IPS DF 19.7 (cell line): ENCODE data around the gene GORASP1.

Experiments used
- DNase-seq: peaks from one replicate; pipeline ENCODE4 v3.0.0-alpha.2; 2013; ENCODE audit warnings: low read depth, low spot score

The GORASP1 gene

GRCh38 chr3:39125841-39126500 is 18.5 kb upstream of the GORASP1 start:
- DNase-seq, result no peak

DNA sequence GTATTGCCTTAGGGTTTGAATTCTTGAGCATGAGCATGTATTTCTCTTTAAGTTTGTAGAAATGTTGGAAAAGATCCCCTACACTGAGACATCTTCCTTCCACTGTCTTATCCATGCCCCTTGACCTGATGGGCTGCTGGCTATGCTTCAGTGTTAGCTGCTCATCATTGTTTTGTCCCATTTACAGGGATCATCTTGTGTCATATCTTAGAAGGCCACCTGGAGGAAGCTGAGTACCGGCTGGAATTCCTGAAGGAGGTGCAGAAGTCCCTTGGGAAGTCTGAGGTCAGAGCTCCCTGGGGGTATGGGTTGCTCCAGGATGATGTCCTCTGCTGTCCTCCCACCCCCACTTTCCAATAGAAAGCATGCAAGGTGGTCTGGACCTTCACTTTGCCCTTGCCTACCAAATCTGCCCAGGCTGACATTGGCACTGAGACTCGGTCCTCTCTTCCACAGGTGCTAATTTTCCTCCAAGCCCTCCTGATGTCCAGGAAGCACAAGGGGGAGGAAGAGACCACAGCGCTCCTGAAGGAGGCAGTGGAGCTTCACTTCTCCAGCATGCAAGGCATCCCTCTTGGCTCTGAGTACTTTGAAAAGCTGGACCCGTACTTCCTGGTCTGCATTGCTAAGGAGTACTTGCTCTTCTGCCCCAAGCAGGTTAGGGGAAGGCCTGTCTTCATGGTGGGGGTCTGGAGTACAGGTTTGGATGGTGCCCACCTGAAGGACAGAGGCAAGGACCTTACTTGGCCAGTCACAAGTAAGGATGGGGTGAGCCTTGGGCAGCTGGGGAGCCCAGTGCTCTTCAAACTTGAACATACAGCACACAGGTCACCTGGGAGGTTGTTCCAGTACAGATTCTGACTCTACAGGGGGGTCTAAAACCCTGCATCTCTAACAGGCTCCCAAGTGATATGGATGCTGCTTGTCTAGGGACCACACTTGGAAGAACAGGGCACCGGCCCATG is 17.7 kb upstream of the GORASP1 start:
- DNase-seq, result no peak

- no peak for DNase-seq
These were observed 15.4 kb upstream of the GORASP1 start for GRCh38 chr3:39122813-39123212.

- no peak for DNase-seq
These were observed 14.2 kb upstream of the GORASP1 start for GRCh38 chr3:39121621-39122020.

GRCh38 chr3:39118931-39119660 is 11.7 kb upstream of the GORASP1 start:
- DNase-seq, result no peak

- no peak for DNase-seq
These were observed 10.7 kb upstream of the GORASP1 start for GRCh38 chr3:39118079-39118478.

DNA sequence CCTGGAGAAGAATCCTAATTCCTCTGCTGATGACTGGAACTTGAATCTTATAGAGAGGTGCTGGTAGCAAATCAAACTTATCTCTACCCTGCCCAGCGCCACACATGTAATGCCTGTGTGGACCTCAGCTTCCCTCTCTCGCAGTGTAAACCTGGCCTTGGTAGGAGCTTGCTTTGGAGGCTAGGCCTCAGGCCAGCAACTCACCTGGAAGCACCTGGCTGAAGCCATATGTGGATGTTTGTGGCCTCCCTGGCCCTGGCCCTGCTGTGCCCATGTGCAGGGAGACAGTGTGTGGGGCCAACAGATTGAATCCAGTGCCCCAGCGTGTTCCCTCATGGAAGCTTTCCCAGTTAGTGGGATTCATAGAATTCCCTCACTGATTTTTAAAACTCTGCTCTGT is 8.4 kb upstream of the GORASP1 start:
- no peak for DNase-seq

GRCh38 chr3:39114456-39114855 is 7.0 kb upstream of the GORASP1 start:
- DNase-seq, result no peak

DNA sequence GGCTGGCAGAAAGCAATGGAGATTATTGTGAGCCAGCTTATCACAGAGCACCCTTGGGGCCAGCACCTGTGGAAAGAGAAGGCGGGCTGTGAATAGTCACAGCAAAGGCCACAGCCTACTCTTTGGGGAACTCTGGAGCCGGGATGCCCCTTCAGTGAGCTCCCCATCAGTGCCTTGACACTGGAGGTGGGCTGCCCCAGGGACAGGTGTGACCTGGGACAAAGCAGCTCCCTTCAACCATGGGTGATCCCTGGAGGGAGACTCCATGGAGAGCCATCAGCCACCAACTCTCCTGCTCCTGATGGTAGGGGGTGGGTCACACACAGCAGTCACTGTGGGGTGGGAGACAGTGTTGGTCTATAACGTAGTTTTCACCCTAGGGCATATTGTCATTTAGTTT is 5.9 kb upstream of the GORASP1 start:
- DNase-seq, result no peak

- no peak for DNase-seq
These were observed 5.1 kb upstream of the GORASP1 start for GRCh38 chr3:39112535-39112934.

DNA sequence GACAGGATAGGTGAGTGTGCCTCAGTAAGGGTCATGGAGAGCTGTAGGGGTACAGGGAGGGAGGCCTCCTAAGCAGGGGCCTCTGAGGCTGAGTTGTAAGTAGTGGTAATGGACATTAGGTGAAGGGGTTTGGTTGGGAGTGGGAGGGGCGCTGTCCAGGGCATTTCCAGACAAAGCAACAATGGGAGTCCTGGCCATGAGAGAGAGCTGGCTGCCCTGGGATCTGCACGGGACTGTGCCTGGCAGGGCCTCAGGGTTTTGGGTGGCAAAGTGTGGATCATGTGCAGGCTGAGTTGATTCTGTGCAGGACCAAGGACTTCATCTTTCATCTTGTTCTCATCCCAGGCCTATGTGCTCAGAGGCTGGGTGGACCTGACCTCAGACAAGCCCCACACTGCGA is 4.7 kb upstream of the GORASP1 start:
- no peak for DNase-seq

DNA sequence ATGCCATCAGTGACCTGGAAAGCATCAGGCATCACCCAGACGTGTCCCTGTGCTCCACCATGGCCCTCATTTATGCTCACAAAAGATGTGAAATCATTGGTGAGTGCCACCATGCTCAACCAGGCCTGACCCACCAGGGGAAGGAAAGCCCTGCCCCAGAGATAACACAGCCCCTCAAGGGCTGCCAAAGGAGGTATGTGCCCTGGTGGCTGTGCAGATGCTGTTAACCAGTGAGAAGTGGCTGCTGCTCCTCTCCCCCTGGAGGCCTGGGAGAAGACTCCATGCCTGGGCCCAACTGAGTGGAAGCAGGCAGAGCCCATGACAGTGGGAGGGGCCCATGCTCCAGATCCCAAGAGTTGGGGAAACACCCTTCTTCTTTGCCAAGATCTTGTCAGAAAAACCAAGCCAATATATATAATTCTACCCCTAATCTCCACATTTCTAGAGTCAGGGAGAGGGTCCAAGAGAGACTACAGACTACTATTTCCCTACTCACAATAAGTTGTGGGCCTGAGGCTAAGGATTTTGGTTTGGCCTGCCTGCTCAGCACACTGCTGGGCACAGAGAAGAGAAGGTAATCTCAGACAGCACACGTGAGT is 2.7 kb upstream of the GORASP1 start:
- DNase-seq, result no peak

- DNase-seq, result no peak
These were observed 1.7 kb upstream of the GORASP1 start for GRCh38 chr3:39109086-39109485.

DNA sequence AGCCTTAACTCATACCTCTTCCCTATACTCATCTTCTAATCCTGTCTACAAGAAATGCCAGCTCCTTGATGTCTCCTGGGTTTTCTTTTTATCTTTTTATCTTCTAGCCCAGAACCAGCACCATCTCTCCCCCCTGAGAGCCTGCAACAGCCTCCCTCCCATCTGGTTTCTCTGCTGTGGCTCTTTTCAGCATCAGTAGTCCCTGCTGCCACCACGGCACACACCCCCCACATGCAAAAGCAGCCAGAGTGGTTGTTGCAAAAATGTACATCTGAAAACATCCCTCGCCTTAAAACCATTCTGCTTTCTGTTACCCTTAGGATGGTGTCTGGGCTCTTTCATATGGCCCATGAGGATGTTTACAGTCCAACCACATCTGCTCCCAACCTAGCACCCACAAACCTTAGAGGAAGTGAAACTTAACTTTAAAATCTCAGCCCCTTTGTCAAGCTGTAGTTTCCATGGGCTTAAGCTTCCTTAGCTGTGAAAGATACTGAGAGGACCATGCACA is 828 bp upstream of the GORASP1 start:
- no peak for DNase-seq

- no peak for DNase-seq
These were observed 508 bp downstream of the GORASP1 start for GRCh38 chr3:39106851-39107387.

DNA sequence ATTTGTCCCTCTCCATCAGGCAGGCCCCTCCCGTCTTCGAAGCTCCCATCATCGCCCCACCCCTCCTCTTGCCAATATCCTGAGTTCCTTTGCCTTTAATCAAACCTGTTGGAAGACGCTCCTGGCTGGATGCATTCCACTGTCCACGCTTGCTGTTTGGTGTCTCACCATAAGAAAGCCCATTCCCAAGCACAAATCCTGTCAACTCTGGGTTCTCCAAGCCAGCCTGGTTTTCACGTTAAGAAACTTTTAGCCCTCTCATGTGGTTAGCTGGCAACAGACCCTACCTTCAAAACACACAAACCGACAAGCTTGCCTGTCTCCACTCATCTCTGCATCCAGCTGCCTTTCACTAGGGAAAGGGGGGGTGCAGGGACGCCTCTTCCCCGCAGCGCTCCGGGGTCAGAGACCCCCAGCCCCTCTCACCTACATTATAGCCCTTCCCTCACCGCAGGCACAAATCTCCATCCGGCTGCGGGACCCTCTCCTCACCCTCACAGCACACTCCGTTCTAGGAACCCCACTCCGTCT is 1.1 kb downstream of the GORASP1 start:
- DNase-seq, result no peak

DNA sequence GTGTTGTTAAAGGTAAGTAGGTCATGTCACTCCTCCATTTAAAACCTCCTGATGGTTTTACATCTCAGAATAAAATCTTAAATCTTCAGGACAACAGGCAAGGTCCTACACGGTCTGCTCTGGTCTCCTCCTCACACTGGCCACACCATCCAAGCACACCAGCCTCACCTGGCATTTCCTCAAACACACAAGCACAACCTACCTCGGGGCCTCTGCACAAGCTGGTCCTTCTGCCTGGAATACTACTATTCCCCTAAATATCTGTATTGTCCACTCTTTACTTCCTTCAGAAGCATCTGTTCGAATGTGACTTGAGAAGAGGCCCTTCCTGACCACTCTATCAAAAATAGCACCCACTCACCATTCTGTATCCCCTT is 1.8 kb downstream of the GORASP1 start:
- DNase-seq, result no peak

- no peak for DNase-seq
These were observed 2.3 kb downstream of the GORASP1 start for GRCh38 chr3:39104961-39105686.

DNA sequence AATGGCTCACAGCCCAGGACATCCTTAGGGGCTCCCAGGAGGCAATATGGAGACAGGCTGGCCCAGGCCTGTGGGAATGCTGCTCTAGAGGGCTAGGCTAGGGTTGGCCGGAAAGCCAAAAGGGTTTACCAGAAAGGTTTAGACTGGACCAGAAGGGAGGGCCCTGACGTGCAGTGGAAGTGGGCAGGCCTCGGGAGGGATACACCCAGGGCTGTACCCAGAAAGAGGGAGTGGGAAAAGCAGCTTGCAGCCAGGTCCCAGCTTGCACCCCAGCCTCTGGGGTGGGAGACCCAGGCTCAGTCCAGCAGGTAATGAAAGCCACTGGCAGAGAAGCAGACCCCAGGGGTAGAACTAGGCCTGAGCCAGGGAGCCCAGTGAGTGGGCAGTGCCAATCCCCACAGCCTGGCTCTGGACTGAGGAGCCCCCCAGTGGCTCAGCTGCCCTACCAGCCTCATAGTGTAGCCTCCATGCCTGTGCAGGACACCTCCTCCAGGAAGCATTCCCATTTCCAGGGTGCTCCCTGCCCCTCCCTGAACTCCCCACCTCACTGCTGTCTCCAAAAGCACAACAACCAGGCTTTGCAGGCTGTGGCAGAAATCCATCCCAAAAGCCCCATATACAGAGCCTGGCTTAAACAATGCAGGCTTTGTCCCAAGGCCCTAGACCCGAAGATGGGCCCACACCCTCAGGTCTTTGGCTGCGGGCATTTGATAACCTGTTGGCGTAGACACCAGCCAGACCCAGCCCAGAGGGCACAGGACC is 3.5 kb downstream of the GORASP1 start:
- DNase-seq, result no peak

DNA sequence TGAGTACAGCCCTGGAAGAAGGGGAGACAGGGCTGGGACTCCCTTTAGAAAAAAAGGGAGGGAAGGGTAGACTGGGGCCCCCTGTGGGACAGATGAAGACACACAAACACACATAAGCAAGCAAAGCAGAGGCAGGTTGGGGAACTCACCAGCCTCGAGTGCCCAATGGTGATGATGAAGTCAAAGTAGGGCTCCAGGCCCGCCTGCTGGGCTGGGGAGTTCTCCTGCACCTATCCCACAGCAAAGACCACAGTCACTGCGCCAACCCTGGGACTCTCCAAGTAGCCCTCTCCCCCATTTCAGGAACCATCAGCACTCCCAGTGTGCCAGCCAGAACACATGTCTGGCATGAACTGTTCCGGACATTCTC is 4.1 kb downstream of the GORASP1 start:
- DNase-seq, result no peak
